H9 (cell line): ENCODE results near the gene CELF1. TPM values are rescaled to one million over a fixed set of nuclear protein-coding genes. Genes with fewer than 3 reads are reported as not detected.

Experiments used
- DNase-seq: peaks from one replicate; pipeline ENCODE4 v3.0.0-alpha.2; 2017
- H2AFZ ChIP-seq: one replicate; pipeline ENCODE4 v1.6.1; 2013; ENCODE audit warnings: mild to moderate bottlenecking, low read length, control low read depth, moderate library complexity
- H2AK5ac ChIP-seq: 2 replicates; pipeline ENCODE4 v1.6.1; 2013; ENCODE audit warnings: low read length, control low read depth, mixed read lengths; ENCODE audit not compliant: insufficient read length
- H2BK120ac ChIP-seq: one replicate; pipeline ENCODE4 v1.6.1; 2013; ENCODE audit warnings: low read depth, mild to moderate bottlenecking, low read length, control low read depth, inconsistent platforms; ENCODE audit not compliant: poor library complexity, severe bottlenecking
- H2BK12ac ChIP-seq: 2 replicates; pipeline ENCODE4 v1.6.1; 2013; ENCODE audit warnings: low read length, control low read depth, mixed read lengths, low read depth; ENCODE audit not compliant: insufficient read length
- H2BK15ac ChIP-seq: 2 replicates; pipeline ENCODE4 v1.6.1; 2013; ENCODE audit warnings: low read depth, low read length, control low read depth
- H2BK20ac ChIP-seq: one replicate; pipeline ENCODE4 v1.6.1; 2013; ENCODE audit warnings: low read depth, mild to moderate bottlenecking, low read length, control low read depth, inconsistent platforms; ENCODE audit not compliant: poor library complexity, severe bottlenecking
- H2BK5ac ChIP-seq: 2 replicates; pipeline ENCODE4 v1.6.1; 2013; ENCODE audit warnings: low read length, control low read depth, mixed read lengths; ENCODE audit not compliant: insufficient read length
- H3K14ac ChIP-seq: 2 replicates; pipeline ENCODE4 v1.6.1; 2013; ENCODE audit warnings: low read length, control low read depth; ENCODE audit not compliant: insufficient read depth
- H3K18ac ChIP-seq: 2 replicates; pipeline ENCODE4 v1.6.1; 2013; ENCODE audit warnings: low read depth, mild to moderate bottlenecking, mixed read lengths, low read length, control low read depth; ENCODE audit not compliant: insufficient read length
- H3K23ac ChIP-seq: 2 replicates; pipeline ENCODE4 v1.6.1; 2013; ENCODE audit warnings: low read length, control low read depth, mixed read lengths, low read depth; ENCODE audit not compliant: insufficient read length
- H3K23me2 ChIP-seq: 2 replicates; pipeline ENCODE4 v1.6.1; 2013; ENCODE audit warnings: low read depth, mild to moderate bottlenecking, mixed read lengths, low read length, control low read depth; ENCODE audit not compliant: insufficient read length, poor library complexity, severe bottlenecking
- H3K27ac ChIP-seq: 2 replicates; pipeline ENCODE4 v1.5.1; 2013; ENCODE audit warnings: low read length, control low read depth, mixed read lengths, low read depth; ENCODE audit not compliant: insufficient read length
- H3K27me3 ChIP-seq: 2 replicates; pipeline ENCODE4 v1.6.1; 2013; ENCODE audit warnings: low read length, control low read depth, inconsistent platforms; ENCODE audit not compliant: insufficient read depth
- H3K4ac ChIP-seq: 2 replicates; pipeline ENCODE4 v1.6.1; 2013; ENCODE audit warnings: low read depth, mild to moderate bottlenecking, control low read depth, inconsistent platforms, low read length, moderate library complexity
- H3K4me1 ChIP-seq: 2 replicates; pipeline ENCODE4 v1.6.1; 2013; ENCODE audit warnings: low read length, control low read depth, inconsistent platforms; ENCODE audit not compliant: insufficient read depth
- H3K4me2 ChIP-seq: 2 replicates; pipeline ENCODE4 v1.6.1; 2013; ENCODE audit warnings: low read length, control low read depth, mixed read lengths; ENCODE audit not compliant: insufficient read length, insufficient read depth
- H3K56ac ChIP-seq: 2 replicates; pipeline ENCODE4 v1.6.1; 2013; ENCODE audit warnings: low read depth, mild to moderate bottlenecking, mixed read lengths, low read length, control low read depth; ENCODE audit not compliant: insufficient read length
- H3K79me1 ChIP-seq: 2 replicates; pipeline ENCODE4 v1.6.1; 2013; ENCODE audit warnings: low read depth, mild to moderate bottlenecking, moderate library complexity, low read length, control low read depth, inconsistent platforms; ENCODE audit not compliant: insufficient read depth, poor library complexity, severe bottlenecking
- H3K79me2 ChIP-seq: 2 replicates; pipeline ENCODE4 v1.6.1; 2013; ENCODE audit warnings: low read length, control low read depth, inconsistent platforms; ENCODE audit not compliant: insufficient read depth
- H3K9ac ChIP-seq: 2 replicates; pipeline ENCODE4 v1.6.1; 2013; ENCODE audit warnings: low read length, control low read depth, mixed read lengths; ENCODE audit not compliant: insufficient read length; ENCODE audit errors: extremely low read depth
- H3K9me3 ChIP-seq: one replicate; pipeline ENCODE4 v1.6.1; 2013; ENCODE audit warnings: low read depth, low read length, inconsistent platforms; ENCODE audit not compliant: control insufficient read depth
- H3T11ph ChIP-seq: one replicate; pipeline ENCODE4 v1.6.1; 2013; ENCODE audit warnings: mild to moderate bottlenecking, low read length, control low read depth, inconsistent platforms
- H4K20me1 ChIP-seq: one replicate; pipeline ENCODE4 v1.6.1; 2013; ENCODE audit not compliant: control insufficient read depth, insufficient read length, insufficient read depth
- H4K5ac ChIP-seq: 2 replicates; pipeline ENCODE4 v1.6.1; 2013; ENCODE audit warnings: low read depth, mild to moderate bottlenecking, mixed read lengths, low read length, control low read depth; ENCODE audit not compliant: insufficient read length
- H4K8ac ChIP-seq: replicated peaks from 2 replicates; pipeline ENCODE4 v1.6.1; 2013; ENCODE audit warnings: low read length, control low read depth, mixed read lengths, low read depth; ENCODE audit not compliant: insufficient read length
- H4K91ac ChIP-seq: 2 replicates; pipeline ENCODE4 v1.6.1; 2013; ENCODE audit warnings: low read depth, mild to moderate bottlenecking, moderate library complexity, mixed read lengths, low read length, control low read depth; ENCODE audit not compliant: insufficient read length
- H3K27ac Mint-ChIP-seq, 3 experiments: 2 replicates in 2 of 3; 3 replicates in 1 of 3; pipeline ENCODE4 v1.8.0; 2020 to 2021; ENCODE audit warnings: mixed read lengths in 3 of 3, mild to moderate bottlenecking in 1 of 3, moderate library complexity in 1 of 3
- H3K27me3 Mint-ChIP-seq: 2 replicates; pipeline ENCODE4 v1.8.0; 2021; ENCODE audit warnings: low read depth, mild to moderate bottlenecking, moderate library complexity, mixed read lengths
- H3K36me3 Mint-ChIP-seq, 3 experiments: 2 replicates in 2 of 3; 3 replicates in 1 of 3; pipeline ENCODE4 v1.8.0; 2020 to 2021; ENCODE audit warnings: low read depth in 3 of 3, mixed read lengths in 3 of 3; ENCODE audit not compliant: insufficient read depth in 1 of 3
- H3K4me1 Mint-ChIP-seq, 2 experiments: 2 replicates each; pipeline ENCODE4 v1.8.0; 2020; ENCODE audit warnings: mixed read lengths in 2 of 2
- H3K4me3 Mint-ChIP-seq, 2 experiments: 2 replicates in 1 of 2; 3 replicates in 1 of 2; pipeline ENCODE4 v1.8.0; 2020 to 2021; ENCODE audit warnings: mild to moderate bottlenecking in 2 of 2, mixed read lengths in 2 of 2, moderate library complexity in 1 of 2
- H3K9me3 Mint-ChIP-seq, 2 experiments: 2 replicates in 1 of 2; 3 replicates in 1 of 2; pipeline ENCODE4 v1.8.0; 2020; ENCODE audit warnings: mild to moderate bottlenecking in 2 of 2, mixed read lengths in 2 of 2, moderate library complexity in 1 of 2
- CTCF ChIP-seq: fragments of 200-600 bp; sonication (generic); conservative IDR thresholded peaks from 3 replicates; pipeline ENCODE4 v1.8.0; 2021; ENCODE audit warnings: antibody characterized with exemption, mild to moderate bottlenecking
- WGBS: extraction: QIAGEN DNeasy Blood & Tissue Kit; methylation state at CpG from one replicate; pipeline ENCODE4 v1.1.7; 2013; ENCODE audit warnings: missing lambda C conversion rate, low lambda C conversion rate, mixed read lengths; ENCODE audit not compliant: insufficient read length; ENCODE audit errors: extremely low coverage; 5-methylcytosine and 5-hydroxymethylcytosine counted together
- total RNA-seq: library from RNA; stranded (reverse); gene quantifications from 2 replicates; pipeline ENCODE4 v1.2.1, GENCODE V29; 2021

CELF1 gene
- total RNA-seq, 1 experiment from 2014 or later: 211 TPM

GRCh38 chr11:47451436-47451835, 101.5 kb downstream of the CELF1 start:
- H2BK15ac ChIP-seq: no peak overlapping the region
- no peaks in the 10 kb centered on the region for H3K4me1 ChIP-seq
- no peak overlapping the region for H3K9ac ChIP-seq
- H3K56ac ChIP-seq: no peak overlapping the region
- H3K9me3 ChIP-seq: no peaks in the 10 kb centered on the region
- no peak overlapping the region for H3K18ac ChIP-seq
- H3K27me3 ChIP-seq: no peaks in the 10 kb centered on the region
- H4K8ac ChIP-seq: no peak overlapping the region
- H3K4ac ChIP-seq: no peak overlapping the region
- Mint-ChIP-seq H3K27ac (no peak overlapping the region), H3K36me3 (no peaks in the 10 kb centered on the region), H3K4me3 (no peak overlapping the region), H3K9me3 (no peaks in the 10 kb centered on the region), H3K4me1 (peaks cover 0 to 6% of the 10 kb centered on the region in 2 experiments; a peak in 1 of 4 replicates), H3K27me3 (no peaks in the 10 kb centered on the region)
- no peaks in the 10 kb centered on the region for H4K20me1 ChIP-seq
- no peaks in the 10 kb centered on the region for H3K79me1 ChIP-seq
- H4K5ac ChIP-seq: no peak overlapping the region
- no peak overlapping the region for H3K23ac ChIP-seq
- H3K4me2 ChIP-seq: no peak overlapping the region
- no peak overlapping the region for H4K91ac ChIP-seq
- no CpG with 5 or more reads among the region's 4 CpGs for WGBS
- H3T11ph ChIP-seq: no peak overlapping the region
- H2AK5ac ChIP-seq: no peak overlapping the region
- no peak overlapping the region for H2BK5ac ChIP-seq
- DNase-seq: no peak
- H3K14ac ChIP-seq: no peak overlapping the region
- H2BK20ac ChIP-seq: no peak overlapping the region
- no peak overlapping the region for H2BK120ac ChIP-seq
- H2AFZ ChIP-seq: no peak overlapping the region
- no peaks in the 10 kb centered on the region for H3K79me2 ChIP-seq
- no peak for TF ChIP-seq CTCF
- H3K27ac ChIP-seq: no peak overlapping the region
- no peaks in the 10 kb centered on the region for H3K23me2 ChIP-seq
- no peak overlapping the region for H2BK12ac ChIP-seq
